Activated CD4-positive, alpha-beta memory T cell treated with anti-CD3 and anti-CD28 coated beads for 36 hours (primary cell): Measurements from ENCODE around the gene KDM7A. TPM values are rescaled to one million over a fixed set of nuclear protein-coding genes. Genes with fewer than 3 reads are reported as not detected.
"Not testable (repeated sequence)": the region's sequence is repeated elsewhere in the genome, so short reads cannot be mapped to it uniquely, and the experiment has no call there.

Source experiments
- CTCF ChIA-PET: fragments of 350-600 bp; sonication (Branson Sonifier 250); formaldehyde crosslinking; loops from one replicate; lab custom pipeline; 2021; ENCODE audit warnings: antibody characterized with exemption, inconsistent platforms; lab: Charles Lee
- POLR2A ChIA-PET: fragments of 350-600 bp; sonication (Branson Sonifier 250); formaldehyde crosslinking; loops from one replicate; lab custom pipeline; 2021; ENCODE audit warnings: antibody characterized with exemption; lab: Charles Lee
- DNase-seq: peaks from one replicate; pipeline ENCODE4 v3.0.0-alpha.2; 2020
- H3K27ac Mint-ChIP-seq: one replicate; pipeline ENCODE4 v1.8.0; 2021; ENCODE audit warnings: mixed read lengths
- H3K27me3 Mint-ChIP-seq: one replicate; pipeline ENCODE4 v1.8.0; 2021; ENCODE audit warnings: mixed read lengths
- H3K36me3 Mint-ChIP-seq: one replicate; pipeline ENCODE4 v1.8.0; 2021; ENCODE audit warnings: mixed read lengths
- H3K4me1 Mint-ChIP-seq: one replicate; pipeline ENCODE4 v1.8.0; 2021; ENCODE audit warnings: low read depth, mixed read lengths
- H3K4me3 Mint-ChIP-seq: one replicate; pipeline ENCODE4 v1.8.0; 2021; ENCODE audit warnings: mild to moderate bottlenecking, mixed read lengths
- H3K9me3 Mint-ChIP-seq: one replicate; pipeline ENCODE4 v1.8.0; 2021; ENCODE audit warnings: mixed read lengths
- intact Hi-C: fragments of 100-400 bp; cut with micrococcal nuclease; formaldehyde crosslinking; loops from one replicate; pipeline ENCODE4 v1.15.1; 2023
- total RNA-seq, 2 experiments: library from RNA; stranded (reverse); gene quantifications; one replicate each; pipeline ENCODE4 v1.2.3, GENCODE V29; 2021

KDM7A gene
- total RNA-seq, 2 experiments from 2014 or later: 23.4 to 24.5 TPM

DNA sequence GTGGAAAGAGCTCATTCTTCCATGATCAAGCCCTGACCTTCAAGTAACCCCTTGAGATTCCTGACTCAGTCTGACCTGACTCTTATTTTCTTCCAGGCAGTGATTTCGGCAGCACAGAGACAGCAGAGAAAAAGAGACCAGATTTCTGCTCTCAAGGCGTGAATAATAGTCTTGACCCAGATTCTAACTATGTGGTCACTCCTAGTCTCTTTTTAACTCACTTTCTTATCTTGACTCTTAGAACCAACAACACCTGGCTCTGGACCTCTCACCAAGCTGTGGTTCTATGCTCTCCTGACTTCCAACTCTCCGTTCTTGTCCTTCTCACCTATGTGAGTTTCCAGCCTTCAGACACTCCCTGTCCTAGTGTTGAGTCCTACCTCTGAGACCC lies 36.9 kb upstream of the KDM7A start:
- Mint-ChIP-seq H3K4me3 (no peak overlapping the region), H3K9me3 (peaks cover 10% of the 10 kb centered on the region), H3K4me1 (peaks cover 62% of the 10 kb centered on the region), H3K27ac (peak overlapping the region; percentile 70), H3K36me3 (peaks cover 1% of the 10 kb centered on the region), H3K27me3 (no peaks in the 10 kb centered on the region)
- ChIA-PET POLR2A (interaction anchor here (0.9 to 4.7 kb wide), 6 partner anchors 16 to 90 kb away, joined by 3 to 52 read pairs (median 11); partner anchors contain the start of gene KDM7A), CTCF (interaction anchor here (0.7 to 1.9 kb wide), 4 partner anchors 16 to 92 kb away, joined by 3 to 6 read pairs (median 4); no protein-coding TSS in a partner anchor)
- DNase-seq: no peak
- intact Hi-C loops: loop anchor here (2.0 to 5.0 kb wide), 4 partner anchors 17 to 531 kb away; partner anchors contain the start of gene MKRN1

DNA sequence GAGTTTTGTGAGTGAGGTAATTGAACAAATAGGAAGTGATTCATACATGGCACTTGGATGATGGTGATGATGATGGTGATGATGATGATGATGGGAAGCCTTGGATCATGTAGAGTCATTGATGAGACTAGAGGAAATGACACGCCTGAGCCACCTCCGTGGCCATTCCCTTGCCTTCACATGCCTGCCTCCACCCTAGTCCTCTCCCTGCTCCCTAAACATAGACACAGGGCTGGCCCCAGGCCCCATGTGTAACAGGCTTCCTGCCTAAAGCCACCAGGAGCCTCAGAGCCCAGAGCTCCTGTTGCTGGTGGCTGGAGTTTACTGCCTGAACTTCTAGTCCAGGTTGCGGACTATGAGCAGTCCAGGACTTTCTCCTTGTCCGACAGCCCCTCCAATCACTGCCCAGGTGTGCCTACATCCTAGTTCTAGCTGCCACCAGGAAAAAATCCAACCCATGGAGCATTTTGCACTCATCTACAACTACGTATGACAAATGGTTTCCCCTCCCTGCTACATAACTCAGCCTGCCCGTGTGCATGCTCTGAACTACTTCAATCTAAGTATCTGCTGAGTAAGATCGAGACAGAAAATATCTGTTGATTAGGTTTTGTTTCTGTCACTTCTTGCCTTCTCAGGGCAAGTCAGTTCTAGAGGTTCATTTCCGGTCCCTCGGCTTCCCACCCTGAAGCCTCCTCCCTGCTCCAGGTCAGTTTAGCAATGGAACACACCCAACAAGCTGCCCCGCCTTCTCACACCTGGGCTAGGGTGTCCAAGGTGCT lies 35.5 kb upstream of the KDM7A start:
- H3K27me3 Mint-ChIP-seq: no peaks in the 10 kb centered on the region
- H3K4me3 Mint-ChIP-seq: peak overlapping the region; percentile 17
- peak; percentile 77 for DNase-seq
- H3K4me1 Mint-ChIP-seq: peaks cover 74% of the 10 kb centered on the region
- CTCF ChIA-PET: interaction anchor here (0.6 to 1.9 kb wide), 7 partner anchors 13 to 41 kb away, joined by 3 to 5 read pairs (median 3); partner anchors contain the start of gene KDM7A
- no peaks in the 10 kb centered on the region for H3K36me3 Mint-ChIP-seq
- H3K27ac Mint-ChIP-seq: peak overlapping the region; percentile 95
- intact Hi-C loops: loop anchor here (1.0 to 5.0 kb wide), 9 partner anchors 11 to 530 kb away; partner anchors contain the start of gene MKRN1
- POLR2A ChIA-PET: interaction anchor here (0.6 to 4.7 kb wide), 10 partner anchors 11 to 163 kb away, joined by 3 to 52 read pairs (median 4); partner anchors contain the start of gene KDM7A
- no peaks in the 10 kb centered on the region for H3K9me3 Mint-ChIP-seq

DNA sequence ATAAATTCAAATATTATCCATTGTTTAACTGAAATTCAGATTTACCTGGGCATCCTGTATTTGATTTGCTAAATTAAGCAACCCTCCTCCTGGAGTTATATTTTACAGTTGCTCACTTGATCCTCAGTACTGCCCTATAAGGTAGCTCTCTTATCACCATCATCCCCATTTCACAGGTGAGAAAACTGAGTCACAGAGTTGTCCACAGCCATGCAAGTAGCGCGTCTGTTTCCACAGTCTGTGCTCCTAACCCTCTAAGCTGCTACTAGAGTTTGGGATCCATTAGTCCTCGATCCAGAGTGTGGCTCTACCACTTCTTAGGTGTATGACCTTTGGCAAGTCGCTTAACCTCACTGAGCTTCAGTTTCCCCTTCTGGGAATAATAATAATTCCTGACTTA lies 34.9 kb upstream of the KDM7A start:
- H3K4me1 Mint-ChIP-seq: peaks cover 79% of the 10 kb centered on the region
- H3K4me3 Mint-ChIP-seq: no peak overlapping the region
- intact Hi-C loops: loop anchor here (1.0 to 5.0 kb wide), 9 partner anchors 12 to 529 kb away; partner anchors contain the start of gene MKRN1
- no peaks in the 10 kb centered on the region for H3K9me3 Mint-ChIP-seq
- peak; percentile 39 for DNase-seq
- peak overlapping the region; percentile 95 for H3K27ac Mint-ChIP-seq
- ChIA-PET POLR2A (interaction anchor here (0.8 to 4.7 kb wide), 7 partner anchors 10 to 164 kb away, joined by 3 to 52 read pairs (median 5); partner anchors contain the start of gene KDM7A), CTCF (interaction anchor here (0.6 to 1.5 kb wide), 5 partner anchors 14 to 41 kb away, joined by 3 to 5 read pairs (median 3); partner anchors contain the start of gene KDM7A)
- no peaks in the 10 kb centered on the region for H3K36me3 Mint-ChIP-seq
- H3K27me3 Mint-ChIP-seq: no peaks in the 10 kb centered on the region

DNA sequence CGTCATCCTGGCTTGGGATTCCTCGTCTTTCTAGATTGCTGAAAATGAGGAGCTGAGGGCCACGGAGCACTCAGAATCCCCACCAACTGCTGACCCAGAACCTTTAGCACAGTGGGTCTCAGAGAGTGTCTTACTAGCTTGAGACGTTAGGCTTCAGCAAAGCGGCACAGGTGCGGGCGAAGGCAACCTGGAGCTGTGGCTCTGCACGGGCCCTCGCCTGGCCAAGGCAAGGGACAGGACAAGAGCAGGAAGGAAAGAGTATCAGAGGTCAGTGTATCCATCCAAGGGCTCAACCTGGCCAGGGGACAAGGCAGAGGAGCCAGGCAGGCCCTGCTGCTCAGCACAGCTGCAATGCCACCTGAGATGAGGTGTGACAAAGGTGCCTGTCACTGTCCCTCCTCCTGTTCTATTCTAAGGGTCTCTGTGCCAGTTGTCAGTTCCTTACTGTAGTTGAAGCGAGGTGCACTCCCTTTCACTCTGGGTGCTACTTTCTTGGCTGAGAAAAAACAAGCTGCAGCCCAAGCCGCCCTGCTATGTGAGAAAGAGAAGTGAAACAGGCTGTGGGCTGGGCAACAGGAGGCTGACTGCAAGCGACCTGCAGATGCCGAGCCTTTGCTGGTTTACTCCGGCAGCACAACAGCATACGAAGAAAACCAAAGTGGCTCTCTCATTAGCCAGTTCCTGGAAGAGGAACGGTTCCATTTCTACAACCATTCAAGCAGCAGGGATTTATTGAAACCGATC lies 33.3 kb upstream of the KDM7A start:
- peak overlapping the region; percentile 38 for H3K4me3 Mint-ChIP-seq
- DNase-seq: peak; percentile 87

DNA sequence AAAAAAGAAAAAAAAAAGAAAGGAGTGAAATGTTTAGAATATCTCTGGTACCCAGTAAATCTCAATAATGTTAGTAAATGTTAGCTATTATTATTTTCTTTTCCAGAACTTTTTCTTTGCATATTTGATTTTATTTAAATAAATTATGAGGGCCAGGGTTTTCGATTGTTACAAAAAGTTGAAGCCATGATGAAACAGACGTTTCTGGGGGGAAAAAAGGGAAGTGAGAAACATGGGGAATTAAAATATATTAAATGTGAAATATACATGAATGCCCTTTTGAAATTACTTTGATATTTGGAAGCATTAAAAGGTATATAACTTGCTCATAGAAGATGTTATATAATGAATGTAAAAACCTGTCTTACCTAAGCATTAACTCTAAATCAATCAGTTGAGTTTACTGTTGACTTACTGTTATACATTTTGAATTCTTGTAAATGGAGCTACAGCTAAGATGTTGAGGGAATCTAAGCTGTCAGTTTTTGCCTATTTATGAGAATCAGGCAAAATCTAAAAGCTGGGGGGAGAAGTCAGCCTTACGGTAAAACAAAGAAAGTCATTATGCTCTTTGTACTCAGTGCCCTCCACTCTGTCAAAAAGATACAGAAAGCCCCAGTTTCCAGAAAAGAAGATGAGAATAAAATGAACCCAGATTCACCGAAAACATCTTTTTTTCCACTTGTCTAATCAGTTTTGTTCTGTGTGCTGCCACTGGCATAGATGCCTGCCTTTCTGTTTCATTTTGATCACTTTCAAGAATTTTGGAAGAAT lies 30.0 kb upstream of the KDM7A start:
- peak overlapping the region; percentile 30 for H3K4me3 Mint-ChIP-seq
- intact Hi-C loops: loop anchor here (1.0 kb wide), 1 partner anchor 11 kb away; no protein-coding TSS in a partner anchor
- peaks cover 6% of the 10 kb centered on the region for H3K36me3 Mint-ChIP-seq
- H3K27ac Mint-ChIP-seq: peak overlapping the region; percentile 89
- H3K27me3 Mint-ChIP-seq: no peaks in the 10 kb centered on the region
- ChIA-PET CTCF (interaction anchor here (0.6 to 2.5 kb wide), 2 partner anchors 9 to 49 kb away, joined by 8 read pairs; no protein-coding TSS in a partner anchor), POLR2A (interaction anchor here (0.7 to 3.6 kb wide), 6 partner anchors 10 to 170 kb away, joined by 3 to 30 read pairs (median 4); partner anchors contain the start of gene KDM7A)
- H3K4me1 Mint-ChIP-seq: peaks cover 62% of the 10 kb centered on the region
- peaks cover 11% of the 10 kb centered on the region for H3K9me3 Mint-ChIP-seq
- no peak for DNase-seq

More for the DNA sequence above, 33.3 kb upstream of the KDM7A start:
- intact Hi-C loops: loop anchor here (5.0 kb wide), 3 partner anchors 267 to 528 kb away; partner anchors contain the start of gene MKRN1
- POLR2A ChIA-PET: interaction anchor here (0.8 to 1.4 kb wide), 4 partner anchors 19 to 43 kb away, joined by 4 to 9 read pairs (median 6); partner anchors contain the start of gene KDM7A
- Mint-ChIP-seq H3K9me3 (no peaks in the 10 kb centered on the region), H3K4me1 (peaks cover 86% of the 10 kb centered on the region), H3K27me3 (no peaks in the 10 kb centered on the region), H3K36me3 (no peaks in the 10 kb centered on the region), H3K27ac (peak overlapping the region; percentile 86)
- CTCF ChIA-PET: interaction anchor here (1.0 kb wide), 1 partner anchor 43 kb away, joined by 3 read pairs; no protein-coding TSS in a partner anchor

DNA sequence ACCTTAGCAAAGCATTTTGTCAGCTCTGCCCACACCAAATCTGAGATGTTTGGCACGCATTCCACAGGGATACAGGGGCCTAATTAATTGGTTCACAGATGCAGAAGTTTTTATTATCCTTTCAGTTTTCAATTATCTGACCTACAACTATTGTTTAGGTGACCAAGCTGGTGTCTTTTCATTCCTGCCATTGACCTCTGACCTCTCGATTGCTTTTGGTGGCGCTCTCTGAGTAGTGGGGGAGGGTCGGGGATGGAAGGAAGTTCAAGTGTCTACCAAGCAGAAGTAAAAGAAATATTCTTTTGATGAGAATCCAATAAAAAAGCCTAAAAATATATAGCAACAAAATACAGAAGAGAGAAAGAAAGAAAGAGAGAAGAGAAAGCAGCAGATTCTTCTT lies 28.8 kb upstream of the KDM7A start:
- peaks cover 6% of the 10 kb centered on the region for H3K36me3 Mint-ChIP-seq
- intact Hi-C loops: no loop called here
- ChIA-PET POLR2A (no interaction called here), CTCF (no interaction called here)
- H3K27ac Mint-ChIP-seq: peak overlapping the region; percentile 89
- H3K27me3 Mint-ChIP-seq: no peaks in the 10 kb centered on the region
- H3K9me3 Mint-ChIP-seq: peaks cover 11% of the 10 kb centered on the region
- H3K4me1 Mint-ChIP-seq: peaks cover 54% of the 10 kb centered on the region
- no peak for DNase-seq
- no peak overlapping the region for H3K4me3 Mint-ChIP-seq

DNA sequence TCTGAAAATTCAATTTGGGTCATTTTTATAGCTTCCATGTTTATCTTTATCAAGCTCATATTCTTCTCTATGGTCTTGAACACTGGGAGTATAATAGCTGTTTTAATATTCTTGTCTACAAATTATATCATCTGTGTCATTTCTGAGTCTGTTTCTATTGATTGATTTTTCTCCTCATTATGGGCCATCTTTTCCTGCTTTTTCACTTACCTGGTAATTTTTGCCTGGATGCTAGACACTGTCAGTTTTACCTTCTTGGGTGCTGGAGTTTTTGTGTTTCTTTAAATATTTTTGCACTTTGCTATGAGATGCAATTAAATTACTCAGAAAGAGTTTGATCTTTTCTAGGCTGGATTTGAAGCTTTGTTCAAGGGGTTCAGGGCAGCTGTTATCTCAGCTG lies 26.8 kb upstream of the KDM7A start:
- Mint-ChIP-seq H3K4me3 (no peak overlapping the region), H3K27ac (no peak overlapping the region), H3K9me3 (peaks cover 11% of the 10 kb centered on the region), H3K4me1 (peaks cover 35% of the 10 kb centered on the region), H3K36me3 (peaks cover 6% of the 10 kb centered on the region), H3K27me3 (no peaks in the 10 kb centered on the region)
- CTCF ChIA-PET: no interaction called here
- intact Hi-C loops: no loop called here
- DNase-seq: no peak
- POLR2A ChIA-PET: no interaction called here

DNA sequence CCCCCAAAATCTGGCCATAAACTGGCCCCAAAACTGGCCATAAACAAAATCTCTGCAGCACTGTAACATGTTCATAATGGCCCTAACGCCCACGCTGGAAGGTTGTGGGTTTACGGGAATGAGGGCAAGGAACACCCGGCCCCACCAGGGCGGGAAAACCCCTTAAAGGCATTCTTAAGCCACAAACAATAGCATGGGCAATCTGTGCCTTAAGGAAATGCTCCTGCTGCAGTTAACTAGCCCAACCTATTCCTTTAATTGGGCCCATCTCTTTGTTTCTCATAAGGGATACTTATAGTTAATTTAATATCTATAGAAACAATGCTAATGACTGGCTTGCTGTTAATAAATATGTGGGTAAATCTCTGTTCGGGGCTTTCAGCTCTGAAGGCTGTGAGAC lies 26.2 kb upstream of the KDM7A start:
- CTCF ChIA-PET, POLR2A ChIA-PET, H3K27me3 Mint-ChIP-seq, DNase-seq, intact Hi-C loops, H3K36me3 Mint-ChIP-seq, H3K4me3 Mint-ChIP-seq, H3K27ac Mint-ChIP-seq: not testable (repeated sequence)
- Mint-ChIP-seq H3K9me3 (peaks cover 11% of the 10 kb centered on the region), H3K4me1 (peaks cover 31% of the 10 kb centered on the region)

DNA sequence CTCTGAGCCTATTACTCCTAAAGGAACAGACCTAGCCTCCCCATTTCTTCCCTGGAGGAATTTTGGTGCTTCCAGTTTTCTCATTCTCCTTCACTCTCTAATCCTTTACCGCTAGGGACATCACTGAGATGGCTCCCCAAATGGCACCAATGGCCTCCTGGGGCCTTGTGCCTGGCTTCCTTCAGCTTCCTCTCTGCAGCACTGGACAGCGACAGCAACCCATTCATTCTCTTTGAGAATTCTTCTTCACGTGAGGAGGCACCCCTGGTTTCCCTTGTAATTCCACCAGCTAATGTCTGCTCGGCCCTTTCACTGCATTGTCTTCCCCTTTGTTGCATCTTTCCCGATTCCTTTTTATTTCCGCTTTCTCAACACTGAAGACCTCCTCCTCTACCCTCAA lies 24.6 kb upstream of the KDM7A start:
- intact Hi-C loops: no loop called here
- ChIA-PET CTCF (no interaction called here), POLR2A (interaction anchor here (0.6 to 1.2 kb wide), 2 partner anchors 10 to 364 kb away, joined by 3 to 5 read pairs; no protein-coding TSS in a partner anchor)
- Mint-ChIP-seq H3K9me3 (peaks cover 13% of the 10 kb centered on the region), H3K4me3 (no peak overlapping the region), H3K27ac (no peak overlapping the region), H3K4me1 (peaks cover 29% of the 10 kb centered on the region), H3K36me3 (peaks cover 9% of the 10 kb centered on the region), H3K27me3 (no peaks in the 10 kb centered on the region)
- DNase-seq: no peak

DNA sequence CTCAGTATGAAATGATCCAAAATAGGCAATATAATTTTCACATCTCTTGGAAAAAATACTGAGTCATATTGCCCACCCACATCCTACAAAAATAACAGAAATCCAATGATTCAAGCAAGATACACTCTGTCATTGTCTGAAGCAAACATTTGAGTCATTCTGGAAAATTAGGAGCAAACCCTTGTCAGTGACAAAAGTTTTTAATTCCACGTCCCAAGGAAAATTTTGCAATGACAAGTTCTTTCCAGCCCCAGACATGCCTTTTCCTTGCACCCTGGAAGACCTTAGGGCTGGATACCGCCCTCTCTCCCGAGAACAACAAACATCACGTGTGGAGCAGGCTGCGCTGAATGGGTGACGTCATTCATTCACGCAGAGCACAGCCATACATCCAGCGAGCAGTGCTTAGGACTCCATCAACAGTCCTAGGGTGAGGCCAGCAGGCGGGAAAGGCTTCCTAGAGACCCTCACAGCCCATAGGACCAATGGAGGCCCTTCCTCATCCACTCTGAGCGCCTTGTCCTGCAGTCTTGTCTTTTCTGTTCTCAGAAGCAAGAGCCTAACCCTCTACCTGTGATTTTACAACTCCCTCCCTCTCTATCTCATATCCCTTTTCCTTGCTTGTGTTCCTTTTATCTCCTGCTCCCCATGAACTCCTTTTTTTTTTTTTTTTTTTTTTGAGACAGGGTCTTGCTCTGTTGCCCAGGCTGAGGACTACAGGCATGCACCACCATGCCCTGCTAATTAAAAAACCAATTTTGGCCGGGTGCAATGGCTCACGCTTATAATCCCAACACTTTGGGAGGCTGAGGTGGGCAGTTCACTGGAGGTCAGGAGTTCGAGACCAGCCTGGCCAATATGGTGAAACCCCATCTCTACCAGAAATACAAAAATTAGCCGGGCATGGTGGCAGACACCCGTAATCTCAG lies 23.5 kb upstream of the KDM7A start:
- H3K4me1 Mint-ChIP-seq: peaks cover 28% of the 10 kb centered on the region
- intact Hi-C loops: no loop called here
- POLR2A ChIA-PET: interaction anchor here (1.2 kb wide), 1 partner anchor 11 kb away, joined by 5 read pairs; no protein-coding TSS in a partner anchor
- no peak for DNase-seq
- peaks cover 9% of the 10 kb centered on the region for H3K36me3 Mint-ChIP-seq
- CTCF ChIA-PET: interaction anchor here (0.7 kb wide), 1 partner anchor 11 kb away, joined by 4 read pairs; no protein-coding TSS in a partner anchor
- H3K27ac Mint-ChIP-seq: no peak overlapping the region
- H3K9me3 Mint-ChIP-seq: peaks cover 13% of the 10 kb centered on the region
- H3K27me3 Mint-ChIP-seq: no peaks in the 10 kb centered on the region
- no peak overlapping the region for H3K4me3 Mint-ChIP-seq
